GM12878 (cell line): ENCODE results near the gene PRRC1. TPM values are rescaled to one million over a fixed set of nuclear protein-coding genes. Genes with fewer than 3 reads are reported as not detected.
A peak's percentile ranks its signal among the peaks of the same experiment; 100 is the strongest.

Experiments
- ATAC-seq: fragments of 200-7000 bp; cut with Tn5 transposase; 3 replicates; pipeline ENCODE4 v1.9.1; 2020; ENCODE audit warnings: mild to moderate bottlenecking, moderate library complexity
- BruUV-seq: library from RNA; stranded (reverse); fragments of 400-500 nt; replicated peaks from 2 replicates; lab custom pipeline; 2021; lab: Mats Ljungman, UMichigan
- CTCF ChIA-PET: fragments of 300-600 bp; sonication (Branson Sonifier 250); formaldehyde crosslinking; extraction: SDS; loops from one replicate; lab custom pipeline; 2021; ENCODE audit warnings: inconsistent platforms; lab: Yijun Ruan, JAX
- POLR2A ChIA-PET: fragments of 350-600 bp; formaldehyde crosslinking; extraction: SDS; loops from one replicate; lab custom pipeline; 2021; ENCODE audit warnings: inconsistent platforms; lab: Charles Lee
- RAD21 ChIA-PET: fragments of 300-600 bp; sonication (Branson Sonifier 250); formaldehyde crosslinking; loops from one replicate; lab custom pipeline; 2023; ENCODE audit warnings: antibody characterized with exemption; ENCODE audit not compliant: unreplicated experiment; lab: Charles Lee
- SMC1A ChIA-PET: fragments of 300-600 bp; sonication (Branson Sonifier 250); formaldehyde crosslinking; loops from one replicate; lab custom pipeline; 2023; ENCODE audit not compliant: unreplicated experiment, uncharacterized antibody; lab: Charles Lee
- DNase-seq: peaks from one replicate; pipeline ENCODE4 v3.0.0-alpha.2; 2011; ENCODE audit warnings: low read depth, low spot score
- FAIRE-seq: peaks from 3 replicates; lab custom pipeline; 2011; peaks lifted over from hg19 to GRCh38; lab: Jason Lieb, UNC
- H2AFZ ChIP-seq: 2 replicates; pipeline ENCODE4 v1.6.0; 2011; ENCODE audit warnings: low read depth, low read length, control low read depth; ENCODE audit not compliant: control insufficient read depth
- H3K27ac ChIP-seq: 2 replicates; pipeline ENCODE4 v1.5.1; 2011; ENCODE audit warnings: control low read depth; ENCODE audit not compliant: control insufficient read depth, insufficient read depth
- H3K27me3 ChIP-seq, 2 experiments: replicated peaks in 1 of 2; 2 replicates each; pipeline versions ENCODE4 v1.6.0 to v1.6.1; 2011; ENCODE audit warnings: low read length in 1 of 2; ENCODE audit not compliant: control insufficient read depth in 2 of 2, insufficient read depth in 2 of 2
- H3K36me3 ChIP-seq, 2 experiments: 2 replicates each; pipeline ENCODE4 v1.5.1; 2011; ENCODE audit warnings: low read length in 1 of 2; ENCODE audit not compliant: control insufficient read depth in 2 of 2, insufficient read depth in 2 of 2
- H3K4me1 ChIP-seq: 2 replicates; pipeline ENCODE4 v1.6.1; 2011; ENCODE audit warnings: mild to moderate bottlenecking, low read length, moderate library complexity, mixed read lengths; ENCODE audit not compliant: control insufficient read depth, insufficient read depth
- H3K4me2 ChIP-seq: 2 replicates; pipeline ENCODE4 v1.6.0; 2011; ENCODE audit warnings: control low read depth; ENCODE audit not compliant: control insufficient read depth, insufficient read depth
- H3K4me3 ChIP-seq: fragments of 200-600 bp; sonication (generic); 2 replicates; pipeline ENCODE4 v1.5.1; 2016
- H3K79me2 ChIP-seq: 2 replicates; pipeline ENCODE4 v1.6.0; 2011; ENCODE audit warnings: low read length; ENCODE audit not compliant: control insufficient read depth, insufficient read depth
- H3K9ac ChIP-seq: 2 replicates; pipeline ENCODE4 v1.8.0; 2011; ENCODE audit warnings: low read length, control low read depth, mixed read lengths; ENCODE audit not compliant: control insufficient read depth, insufficient read depth
- H3K9me3 ChIP-seq: replicated peaks from 3 replicates; pipeline ENCODE4 v1.5.1; 2011; ENCODE audit warnings: mild to moderate bottlenecking, low read length; ENCODE audit not compliant: control insufficient read depth, insufficient read depth
- H4K20me1 ChIP-seq: 2 replicates; pipeline ENCODE4 v1.6.0; 2011; ENCODE audit not compliant: control insufficient read depth, insufficient read depth
- CBX3 ChIP-seq: fragments of 200-600 bp; sonication (generic); IDR thresholded peaks from 2 replicates; pipeline ENCODE4 v1.6.1; 2016; ENCODE audit warnings: low read depth, borderline replicate concordance
- FOXM1 ChIP-seq: IDR thresholded peaks from 2 replicates; pipeline ENCODE4 v1.6.1; 2012; ENCODE audit warnings: low read depth, mild to moderate bottlenecking, inconsistent platforms, low read length, moderate library complexity
- HDAC2 ChIP-seq: fragments of 200-600 bp; sonication (generic); IDR thresholded peaks from 2 replicates; pipeline ENCODE4 v1.6.1; 2017
- HDGF ChIP-seq: fragments of 450-650 bp; IDR thresholded peaks from 2 replicates; pipeline ENCODE4 v1.6.1; 2016; ENCODE audit warnings: antibody characterized with exemption
- IRF4 ChIP-seq: IDR thresholded peaks from 2 replicates; pipeline ENCODE4 v1.6.1; 2011; ENCODE audit warnings: low read depth, low read length
- KDM1A ChIP-seq: fragments of 200-600 bp; sonication (generic); IDR thresholded peaks from 2 replicates; pipeline ENCODE4 v1.6.1; 2016; ENCODE audit warnings: borderline replicate concordance
- MAX ChIP-seq: IDR thresholded peaks from 2 replicates; pipeline ENCODE4 v1.6.1; 2012; ENCODE audit warnings: low read depth, low read length, improper control_type of control experiment
- MEF2A ChIP-seq: IDR thresholded peaks from 2 replicates; pipeline ENCODE4 v1.6.1; 2011; ENCODE audit warnings: low read depth, mild to moderate bottlenecking, low read length, moderate library complexity; ENCODE audit not compliant: insufficient read depth
- PML ChIP-seq: IDR thresholded peaks from 2 replicates; pipeline ENCODE4 v1.6.1; 2012; ENCODE audit warnings: low read length, inconsistent platforms
- POLR2A ChIP-seq: IDR thresholded peaks from 2 replicates; pipeline ENCODE4 v1.6.1; 2011; ENCODE audit warnings: low read depth, mild to moderate bottlenecking, low read length
- POU2F2 ChIP-seq: IDR thresholded peaks from 3 replicates; pipeline ENCODE4 v1.6.1; 2011; ENCODE audit warnings: low read depth, mild to moderate bottlenecking, low read length, borderline replicate concordance
- RAD21 ChIP-seq: IDR thresholded peaks from 2 replicates; pipeline ENCODE4 v1.6.1; 2011; ENCODE audit warnings: mild to moderate bottlenecking, low read depth, low read length, moderate library complexity; ENCODE audit not compliant: insufficient read depth
- RCOR1 ChIP-seq: conservative IDR thresholded peaks from 2 replicates; pipeline ENCODE4 v1.6.1; 2012; ENCODE audit warnings: low read depth, low read length, improper control_type of control experiment
- SIN3A ChIP-seq: IDR thresholded peaks from 2 replicates; pipeline ENCODE4 v1.6.1; 2012; ENCODE audit warnings: low read depth, low read length, improper control_type of control experiment
- SMC3 ChIP-seq: IDR thresholded peaks from 2 replicates; pipeline ENCODE4 v1.6.1; 2011; ENCODE audit warnings: low read length, improper control_type of control experiment, borderline replicate concordance
- SUPT20H ChIP-seq: IDR thresholded peaks from 2 replicates; pipeline ENCODE4 v1.6.1; 2011; ENCODE audit warnings: low read depth, mild to moderate bottlenecking, low read length, moderate library complexity, borderline replicate concordance; ENCODE audit not compliant: control insufficient read depth
- USF2 ChIP-seq: IDR thresholded peaks from 2 replicates; pipeline ENCODE4 v1.6.1; 2011; ENCODE audit warnings: low read depth, low read length, improper control_type of control experiment, borderline replicate concordance
- YY1 ChIP-seq: IDR thresholded peaks from 2 replicates; pipeline ENCODE4 v1.6.1; 2011; ENCODE audit warnings: low read depth, mild to moderate bottlenecking, low read length
- ZBTB11 ChIP-seq: fragments of 450-650 bp; formaldehyde crosslinking; IDR thresholded peaks from 2 replicates; pipeline ENCODE4 v1.5.0; 2022; ENCODE audit warnings: mild to moderate bottlenecking, missing genetic modification characterization
- ZNF384 ChIP-seq: IDR thresholded peaks from 2 replicates; pipeline ENCODE4 v1.6.1; 2012; ENCODE audit warnings: low read depth, mild to moderate bottlenecking, low read length, improper control_type of control experiment, borderline replicate concordance
- WGBS: methylation state at CpG from one replicate; pipeline ENCODE4 v1.1.6; 2016; ENCODE audit warnings: low lambda C conversion rate; ENCODE audit not compliant: insufficient replicate concordance, insufficient coverage; ENCODE audit errors: missing lambda C conversion rate; 5-methylcytosine and 5-hydroxymethylcytosine counted together
- in situ Hi-C: fragments of 300-500 bp; cut with MboI; formaldehyde crosslinking; loops from 9 replicates; pipeline ENCODE4 v1.14.3; 2018; ENCODE audit warnings: mixed read lengths
- intact Hi-C: fragments of 100-400 bp; cut with micrococcal nuclease; formaldehyde crosslinking; loops from one replicate; pipeline ENCODE4 v1.14.2; 2022; ENCODE audit not compliant: unreplicated experiment
- polyA plus RNA-seq, 11 experiments: library from polyadenylated mRNA; depleted of rRNA in 4 of 11; unstranded in 6 of 11; stranded (reverse) in 5 of 11; fragments of >200 nt; fragmentation: Nextera tagmentation in 4 of 11; fragmentation: Illumina TruSeq in 1 of 11; extraction: Ambion mirVana in 4 of 11; extraction: Trizol in 1 of 11; gene quantifications; 1 replicate in 1 of 11; 2 replicates in 10 of 11; pipeline versions ENCODE4 v1.2.1 to v1.2.3, GENCODE V29; 2011 to 2016; ENCODE audit warnings: inconsistent platforms in 2 of 11, missing spikeins in 2 of 11, low read depth in 1 of 11
- total RNA-seq, 4 experiments: library from RNA; depleted of rRNA in 3 of 4; stranded (reverse); fragments of >200 nt in 3 of 4; fragmentation: Illumina TruSeq in 1 of 4; extraction: Trizol in 1 of 4; gene quantifications; 2 replicates each; pipeline versions ENCODE4 v1.2.1 to v1.2.3, GENCODE V29; 2013 to 2021

Gene PRRC1
- total and polyA plus RNA-seq, 10 of the 15 experiments (the other 5 are each of a cell fraction or from before 2014, with no cell fraction given), result 19.0 to 54.5 (median 31.0) TPM

- ChIA-PET SMC1A (interaction anchor here (0.5 to 3.3 kb wide), 23 partner anchors 10 to 867 kb away, joined by 3 to 50 read pairs (median 3); no protein-coding TSS in a partner anchor), CTCF (interaction anchor here (0.7 to 1.8 kb wide), 6 partner anchors 19 to 635 kb away, joined by 3 to 10 read pairs (median 5); no protein-coding TSS in a partner anchor), POLR2A (interaction anchor here (1.2 to 2.9 kb wide), 4 partner anchors 12 to 514 kb away, joined by 3 to 13 read pairs (median 4); no protein-coding TSS in a partner anchor), RAD21 (interaction anchor here (0.8 to 8.5 kb wide), 7 partner anchors 19 to 634 kb away, joined by 3 to 249 read pairs (median 4); no protein-coding TSS in a partner anchor)
- no peaks in the 10 kb centered on the region for H4K20me1 ChIP-seq
- H3K27me3 ChIP-seq, result no peaks in the 10 kb centered on the region
- ATAC-seq, result peak; percentile 69
- intact Hi-C loops, result loop anchor here (1.0 to 10.0 kb wide), 3 partner anchors 19 to 1108 kb away; no protein-coding TSS in a partner anchor
- no peak overlapping the region for H3K4me3 ChIP-seq
- H3K9me3 ChIP-seq, result no peaks in the 10 kb centered on the region; the same call in 2 of the 3 replicates
- H3K9ac ChIP-seq, result no peak overlapping the region
- H3K4me1 ChIP-seq, result peaks cover 25% of the 10 kb centered on the region
- no peak for FAIRE-seq
- no TSS peak for BruUV-seq
- no peak overlapping the region for H3K27ac ChIP-seq
- H3K4me2 ChIP-seq, result peak overlapping the region; percentile 45
- WGBS, result 7% methylated on average over 7 of the region's 7 CpGs
- H3K79me2 ChIP-seq, result no peaks in the 10 kb centered on the region
- DNase-seq, result no peak
- in situ Hi-C loops, result loop anchor here (5.0 to 25.0 kb wide), 4 partner anchors 518 to 1545 kb away; partner anchors contain the start of gene SLC12A2
- no peaks in the 10 kb centered on the region for H3K36me3 ChIP-seq
- H2AFZ ChIP-seq, result peak overlapping the region; percentile 49
- TF ChIP-seq MEF2A (0 out of 2 replicates have a peak, but pooled peaks have one; percentile 25), YY1 (no peak; the same call in 1 of the 2 replicates), SMC3 (no peak), ZBTB11 (CRISPR knock-in tag) (no peak), KDM1A (no peak), FOXM1 (peak; percentile 73; the same call in 1 of the 2 replicates), ZNF384 (no peak), RAD21 (no peak), CBX3 (no peak), RCOR1 (no peak), HDAC2 (no peak), USF2 (no peak), IRF4 (peak; percentile 95), POU2F2 (0 out of 3 replicates have a peak, but pooled peaks have one; percentile 31), POLR2A (no peak), HDGF (no peak), MAX (no peak), SIN3A (no peak), SUPT20H (no peak), PML (no peak)
These were observed 49.8 kb downstream of the PRRC1 start for GRCh38 chr5:127567026-127567768.
